Heart left ventricle (tissue), 13 donors: ENCODE measurements around the gene STOML1.

Experiments used
- CTCF ChIP-seq, 12 donors: fragments of 200-600 bp; sonication (generic) in 4 of 12; IDR thresholded peaks; one replicate each; pipeline versions ENCODE4 v1.5.0 to v1.8.0; 2018 to 2022; ENCODE audit warnings: antibody characterized with exemption in 12 of 12, mild to moderate bottlenecking in 5 of 12
- POLR2A ChIP-seq, 2 donors: fragments of 450-650 bp; IDR thresholded peaks; one replicate each; pipeline ENCODE4 v1.6.1; 2017; ENCODE audit warnings: antibody characterized with exemption in 2 of 2, mild to moderate bottlenecking in 2 of 2, moderate library complexity in 2 of 2
- donor health status: ischemic (EF 13 %, LVEDD 7.1; RV severe dilation, severe dysfunction).
- donor health status: DM: no; HTN: yes; CAD: no.
- donor health status: DM: no; HTN: no; CAD: no.
- donor health status: ischemic (EF 25% LVEDD 6.9; RV normal size, moderate dysfunction).
- donor health status: ischemic (EF 25% LVEDD 5.7; RV mildly dilated, moderate dysfunction).
- donor health status: ischemic (EF 35%, LVEDD 5.7; RV mildly dilated, moderate dysfunction).
- donor health status: nonischemic (EF 11% LVEDD 7.7; RV severe dilation, severe dysfunction).
- donor health status: DM: yes; HTN: yes; CAD: no.
- donor health status: PGD.
- donor health status: ischemic (EF 29% LVEDD 5.4; RV normal size, mild dysfunction).
- donor health status: nonischemic (EF 23%, LVEDD 6.1; RV moderate dilation, normal function).

GRCh38 chr15:73965758-73966113 lies 26.4 kb downstream of the STOML1 start:
- TF ChIP-seq CTCF (IDR thresholded peaks at IDR 0.05) (no peak), POLR2A (IDR thresholded peaks at IDR 0.05) (no peak)
